Loucy (cell line): ENCODE results near the gene TPRA1.
A peak's percentile ranks its signal among the peaks of the same experiment; 100 is the strongest.

Experiments
- H2AFZ ChIP-seq: fragments of 200-600 bp; sonication (generic); 2 replicates; pipeline ENCODE4 v1.6.0; 2016; ENCODE audit warnings: antibody characterized with exemption, mild to moderate bottlenecking, low read length, moderate library complexity
- H3F3A ChIP-seq: fragments of 200-600 bp; 2 replicates; pipeline ENCODE4 v1.6.0; 2016; ENCODE audit warnings: antibody characterized with exemption, low read depth, mild to moderate bottlenecking
- H3K27me3 ChIP-seq: fragments of 200-600 bp; sonication (generic); 2 replicates; pipeline ENCODE4 v1.6.1; 2014; ENCODE audit warnings: low read length, mild to moderate bottlenecking; ENCODE audit not compliant: insufficient read depth, poor library complexity, severe bottlenecking
- H3K36me3 ChIP-seq: fragments of 200-600 bp; sonication (generic); 2 replicates; pipeline ENCODE4 v1.6.1; 2016; ENCODE audit warnings: low read length; ENCODE audit not compliant: insufficient read depth
- H3K4me1 ChIP-seq: fragments of 200-600 bp; sonication (generic); 2 replicates; pipeline ENCODE4 v1.5.1; 2014; ENCODE audit warnings: low read length, mild to moderate bottlenecking; ENCODE audit not compliant: insufficient read depth, poor library complexity, severe bottlenecking
- H3K4me2 ChIP-seq: fragments of 200-600 bp; sonication (generic); 2 replicates; pipeline ENCODE4 v1.6.0; 2014; ENCODE audit warnings: antibody characterized with exemption, low read length, low read depth, mild to moderate bottlenecking; ENCODE audit not compliant: poor library complexity, severe bottlenecking
- H3K4me3 ChIP-seq: fragments of 200-600 bp; sonication (generic); 2 replicates; pipeline ENCODE4 v1.5.1; 2014; ENCODE audit warnings: low read length, mild to moderate bottlenecking, mixed read lengths; ENCODE audit not compliant: poor library complexity, severe bottlenecking
- H3K79me2 ChIP-seq: fragments of 200-600 bp; sonication (generic); 2 replicates; pipeline ENCODE4 v1.6.1; 2014; ENCODE audit warnings: low read length; ENCODE audit not compliant: insufficient read depth
- H3K9ac ChIP-seq: fragments of 200-600 bp; sonication (generic); 2 replicates; pipeline ENCODE4 v1.6.0; 2014; ENCODE audit warnings: mild to moderate bottlenecking, low read depth, low read length, moderate library complexity; ENCODE audit not compliant: poor library complexity, severe bottlenecking
- H3K9me2 ChIP-seq: fragments of 200-600 bp; sonication (generic); replicated peaks from 2 replicates; pipeline ENCODE4 v1.6.1; 2016; ENCODE audit warnings: low read depth, low read length, mixed read lengths
- H3K9me3 ChIP-seq: fragments of 200-600 bp; sonication (generic); 2 replicates; pipeline ENCODE4 v1.6.1; 2014; ENCODE audit warnings: mild to moderate bottlenecking, antibody characterized with exemption, low read length, low read depth; ENCODE audit not compliant: insufficient read depth
- H4K20me1 ChIP-seq: fragments of 200-600 bp; sonication (generic); 2 replicates; pipeline ENCODE4 v1.6.0; 2014; ENCODE audit warnings: antibody characterized with exemption, low read length, mild to moderate bottlenecking; ENCODE audit not compliant: insufficient read depth, poor library complexity, severe bottlenecking
- CTCF ChIP-seq: fragments of 200-600 bp; sonication (generic); conservative IDR thresholded peaks from 2 replicates; pipeline ENCODE4 v1.5.1; 2014; ENCODE audit warnings: mild to moderate bottlenecking, antibody characterized with exemption, low read length
- EZH2phosphoT487 ChIP-seq: fragments of 200-600 bp; IDR thresholded peaks from 2 replicates; pipeline ENCODE4 v1.6.1; 2018; ENCODE audit warnings: antibody characterized with exemption, mild to moderate bottlenecking, moderate library complexity, borderline replicate concordance

The TPRA1 gene

DNA sequence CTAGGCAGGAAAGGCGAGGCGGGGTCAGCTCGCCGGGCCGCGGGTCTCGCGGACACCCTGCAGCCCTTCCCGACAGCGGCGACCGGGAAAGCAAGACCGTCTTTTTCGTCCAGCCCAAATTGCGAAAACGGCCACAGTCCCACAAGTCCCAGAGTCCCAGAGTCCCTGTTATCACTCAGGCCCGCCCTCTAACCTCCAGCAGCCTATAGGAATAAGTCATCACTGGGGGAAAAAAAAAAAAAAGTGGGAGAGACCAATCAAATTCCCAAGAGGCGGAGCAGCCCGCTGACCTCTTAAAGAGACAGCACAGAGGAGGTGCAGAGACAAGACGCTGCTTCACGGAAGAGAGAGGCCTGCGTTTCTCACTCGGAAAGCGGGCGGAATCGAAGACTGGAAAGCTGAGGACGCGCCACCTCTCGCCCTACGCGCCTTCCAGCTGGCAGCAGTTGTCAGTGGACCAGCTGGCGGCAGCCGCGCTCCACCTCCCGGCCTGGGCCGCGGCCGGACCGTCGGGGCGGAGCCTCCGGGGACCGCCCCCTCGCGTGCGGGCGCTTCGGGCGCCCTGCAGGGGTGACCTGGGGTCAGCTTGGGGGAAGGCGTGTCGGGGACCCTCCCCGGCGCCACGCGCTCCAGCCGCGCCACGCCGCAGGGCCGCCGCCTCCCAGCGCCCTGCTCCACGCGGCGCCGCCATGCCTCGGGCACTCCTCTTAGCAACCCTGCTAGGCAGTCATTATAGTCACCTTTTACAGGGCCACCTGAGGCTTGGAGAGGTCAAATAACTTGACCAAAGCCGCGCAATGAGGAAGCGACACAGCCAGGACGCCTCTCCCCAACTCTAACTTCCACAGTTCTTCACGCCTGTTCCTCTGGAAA lies at the start of gene TPRA1:
TPRA1 (minus strand) TSS at position 141 of the 873 bp plus-strand sequence. CDS start 10,587 bp downstream, outside the sequence.
- H3K9me3 ChIP-seq, result no peaks in the 10 kb centered on the region
- H3F3A ChIP-seq, result 0 out of 2 replicates have a peak, but pooled peaks cover 7% of the 10 kb centered on the region
- peak within 1 kb of the TSS; percentile 83 for H2AFZ ChIP-seq
- peak within 1 kb of the TSS; percentile 78 for H3K9ac ChIP-seq
- no peaks in the 10 kb centered on the region for H3K9me2 ChIP-seq
- H4K20me1 ChIP-seq, result peaks cover 35% of the 10 kb centered on the region
- H3K4me1 ChIP-seq, result peaks cover 35% of the 10 kb centered on the region
- H3K36me3 ChIP-seq, result no peaks in the 10 kb centered on the region
- peaks cover 56% of the 10 kb centered on the region for H3K79me2 ChIP-seq
- no peak for TF ChIP-seq EZH2phosphoT487
- peak; percentile 38 for TF ChIP-seq CTCF
- H3K27me3 ChIP-seq, result no peaks in the 10 kb centered on the region
- peak within 1 kb of the TSS; percentile 99 for H3K4me2 ChIP-seq
- H3K4me3 ChIP-seq, result peak within 1 kb of the TSS; percentile 82

- H3K9me2 ChIP-seq, result no peaks in the 10 kb centered on the region
- TF ChIP-seq CTCF (no peak), EZH2phosphoT487 (no peak)
- no peaks in the 10 kb centered on the region for H3K36me3 ChIP-seq
- no peaks in the 10 kb centered on the region for H3K27me3 ChIP-seq
- no peak overlapping the region for H3K4me2 ChIP-seq
- H3K9ac ChIP-seq, result no peak overlapping the region
- H2AFZ ChIP-seq, result no peak overlapping the region
- H4K20me1 ChIP-seq, result no peaks in the 10 kb centered on the region
- peaks cover 15% of the 10 kb centered on the region for H3K4me1 ChIP-seq
- no peak overlapping the region for H3K4me3 ChIP-seq
- H3K9me3 ChIP-seq, result no peaks in the 10 kb centered on the region
- H3F3A ChIP-seq, result no peaks in the 10 kb centered on the region
- no peaks in the 10 kb centered on the region for H3K79me2 ChIP-seq
Measured at GRCh38 chr3:127640042-127640355, 49.5 kb upstream of the TPRA1 start.

- Histone ChIP-seq H3K9me2 (no peaks in the 10 kb centered on the region), H3K9ac (no peak overlapping the region), H3F3A (no peaks in the 10 kb centered on the region), H3K4me3 (no peak overlapping the region), H2AFZ (no peak overlapping the region), H3K79me2 (no peaks in the 10 kb centered on the region), H3K27me3 (no peaks in the 10 kb centered on the region), H3K36me3 (no peaks in the 10 kb centered on the region), H4K20me1 (no peaks in the 10 kb centered on the region), H3K4me2 (no peak overlapping the region), H3K4me1 (peaks cover 15% of the 10 kb centered on the region), H3K9me3 (no peaks in the 10 kb centered on the region)
- TF ChIP-seq EZH2phosphoT487 (no peak), CTCF (no peak)
Measured at GRCh38 chr3:127639173-127640041, 48.9 kb upstream of the TPRA1 start.
